Activated CD4-positive, alpha-beta T cell treated with anti-CD3 and anti-CD28 coated beads for 48 hours (primary cell): ENCODE measurements around the gene ANKRD50.

Source experiments
- DNase-seq: peaks from one replicate; pipeline ENCODE4 v3.0.0-alpha.2; 2020

The ANKRD50 gene

GRCh38 chr4:124633285-124633941 is 79.1 kb downstream of the ANKRD50 start:
- DNase-seq, result no peak

GRCh38 chr4:124632439-124632838 is 80.1 kb downstream of the ANKRD50 start:
- DNase-seq, result no peak

- no peak for DNase-seq
These were observed 80.8 kb downstream of the ANKRD50 start for GRCh38 chr4:124631760-124632159.

- DNase-seq, result no peak
These were observed 82.9 kb downstream of the ANKRD50 start for GRCh38 chr4:124629681-124630080.
